Mucosa of gallbladder (tissue), 1 donor: ENCODE results near the gene PFKM. TPM values are rescaled to one million over a fixed set of nuclear protein-coding genes. Genes with fewer than 3 reads are reported as not detected.
A peak's percentile ranks its signal among the peaks of the same experiment; 100 is the strongest.

ENCODE experiments used
- DNase-seq: peaks from one replicate; pipeline ENCODE4 v3.0.0-alpha.2; 2020; ENCODE audit warnings: low spot score
- total RNA-seq: library from RNA; stranded (reverse); gene quantifications from one replicate; pipeline ENCODE4 v1.2.1, GENCODE V29; 2021
- donor health status: DM: no; HTN: no; CAD: no.

The PFKM gene
- total RNA-seq, 1 donor from 2014 or later = 103 TPM

GRCh38 chr12:48157018-48157888, 38.1 kb downstream of the PFKM start, which contains the start of gene ASB8:
Gene ASB8, minus strand, starts transcription at chr12:48157515. Its CDS starts 4,019 bp downstream, at chr12:48153496.
- DNase-seq = peak; percentile 99

GRCh38 chr12:48157889-48158370, 38.8 kb downstream of the PFKM start:
- no peak for DNase-seq

GRCh38 chr12:48160046-48160445, 40.9 kb downstream of the PFKM start:
- no peak for DNase-seq

- DNase-seq = no peak
Observed at GRCh38 chr12:48160807-48161206, 41.6 kb downstream of the PFKM start.

GRCh38 chr12:48163150-48163747, 44.1 kb downstream of the PFKM start:
- DNase-seq = no peak

GRCh38 chr12:48164451-48164850, 45.3 kb downstream of the PFKM start:
- DNase-seq = no peak

GRCh38 chr12:48165089-48165981, 46.2 kb downstream of the PFKM start:
- DNase-seq = no peak

- DNase-seq = no peak
Observed at GRCh38 chr12:48169011-48169410, 49.8 kb downstream of the PFKM start.

- no peak for DNase-seq
Observed at GRCh38 chr12:48175613-48176416, 56.7 kb downstream of the PFKM start.

- DNase-seq = no peak
Observed at GRCh38 chr12:48176417-48176751, 57.2 kb downstream of the PFKM start.

- DNase-seq = no peak
Observed at GRCh38 chr12:48177982-48178381, 58.8 kb downstream of the PFKM start.

- no peak for DNase-seq
Observed at GRCh38 chr12:48179466-48179865, 60.3 kb downstream of the PFKM start.

- DNase-seq = no peak
Observed at GRCh38 chr12:48180424-48180823, 61.3 kb downstream of the PFKM start.

- no peak for DNase-seq
Observed at GRCh38 chr12:48180857-48181495, 61.8 kb downstream of the PFKM start.

- DNase-seq = no peak
Observed at GRCh38 chr12:48182631-48183030, 63.5 kb downstream of the PFKM start.

- DNase-seq = peak; percentile 76
Observed at GRCh38 chr12:48183091-48183875, 64.1 kb downstream of the PFKM start, which contains the start of gene CCDC184. Gene CCDC184, plus strand, starts transcription at chr12:48183644. Its CDS starts 479 bp downstream, at chr12:48184123.

- no peak for DNase-seq
Observed at GRCh38 chr12:48183876-48184548, 64.8 kb downstream of the PFKM start.

- DNase-seq = no peak
Observed at GRCh38 chr12:48184549-48184922, 65.4 kb downstream of the PFKM start.
